AG10803 (cell line): Measurements from ENCODE around the gene PCK1.
A peak's percentile ranks its signal among the peaks of the same experiment; 100 is the strongest.

ENCODE experiments used
- DNase-seq: peaks from one replicate; pipeline ENCODE4 v3.0.0; 2010; ENCODE audit warnings: low read depth
- H3K4me3 ChIP-seq: 2 replicates; pipeline ENCODE4 v1.5.1; 2011; ENCODE audit warnings: mild to moderate bottlenecking, low read length, control low read depth
- TF ChIP-seq, protein P1 (sequence below): conservative IDR thresholded peaks from 2 replicates; pipeline ENCODE4 v1.5.1; 2011; ENCODE audit warnings: mild to moderate bottlenecking, low read length, control low read depth, inconsistent platforms

The PCK1 gene

DNA sequence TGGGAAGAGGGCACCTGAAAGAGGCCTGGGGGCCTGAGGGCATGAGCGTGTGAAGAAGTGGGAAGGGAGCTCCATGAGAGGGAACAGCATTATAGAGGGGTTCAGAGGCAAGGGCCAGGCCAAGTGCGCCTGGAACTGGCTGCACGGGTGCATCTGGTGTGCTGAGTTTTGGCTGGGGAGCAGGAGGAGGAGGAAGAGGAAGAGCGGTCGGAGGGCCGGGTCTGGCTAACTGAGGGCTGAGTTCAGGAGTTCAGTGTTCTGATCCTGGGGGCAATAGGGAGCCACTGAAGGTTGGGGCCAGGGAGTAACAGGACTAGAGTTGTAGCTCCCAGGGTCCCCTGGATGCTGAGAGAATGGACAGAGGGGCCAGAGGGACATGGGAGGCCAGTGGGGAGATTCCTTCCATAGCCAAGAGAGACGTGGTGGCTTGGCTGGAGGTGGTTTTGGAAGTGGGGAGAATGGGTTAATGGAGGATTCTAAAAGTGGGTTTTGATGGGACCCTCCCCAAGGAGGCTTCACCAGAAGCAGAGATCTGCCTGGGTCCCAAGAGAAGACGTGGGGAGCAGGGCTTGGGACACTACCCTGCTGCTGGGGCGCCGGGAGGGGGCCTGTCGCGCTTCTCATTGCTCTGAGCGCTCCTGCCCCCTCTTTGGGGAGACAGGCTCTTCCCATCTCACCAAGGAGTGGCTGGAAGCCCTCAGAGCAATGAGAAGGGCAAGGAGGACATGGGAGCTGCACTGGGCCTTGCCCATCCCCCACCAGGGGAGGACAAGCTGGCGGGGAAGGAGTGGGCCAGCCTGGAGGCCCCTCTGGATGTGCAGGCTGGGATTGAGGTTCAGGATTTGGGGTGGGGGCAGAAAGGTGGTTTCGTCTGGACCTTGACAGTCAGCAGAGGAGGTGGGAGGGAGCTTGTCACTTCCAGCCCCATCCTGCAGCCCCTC lies 30.6 kb downstream of the PCK1 start:
- TF ChIP-seq, protein P1, sequence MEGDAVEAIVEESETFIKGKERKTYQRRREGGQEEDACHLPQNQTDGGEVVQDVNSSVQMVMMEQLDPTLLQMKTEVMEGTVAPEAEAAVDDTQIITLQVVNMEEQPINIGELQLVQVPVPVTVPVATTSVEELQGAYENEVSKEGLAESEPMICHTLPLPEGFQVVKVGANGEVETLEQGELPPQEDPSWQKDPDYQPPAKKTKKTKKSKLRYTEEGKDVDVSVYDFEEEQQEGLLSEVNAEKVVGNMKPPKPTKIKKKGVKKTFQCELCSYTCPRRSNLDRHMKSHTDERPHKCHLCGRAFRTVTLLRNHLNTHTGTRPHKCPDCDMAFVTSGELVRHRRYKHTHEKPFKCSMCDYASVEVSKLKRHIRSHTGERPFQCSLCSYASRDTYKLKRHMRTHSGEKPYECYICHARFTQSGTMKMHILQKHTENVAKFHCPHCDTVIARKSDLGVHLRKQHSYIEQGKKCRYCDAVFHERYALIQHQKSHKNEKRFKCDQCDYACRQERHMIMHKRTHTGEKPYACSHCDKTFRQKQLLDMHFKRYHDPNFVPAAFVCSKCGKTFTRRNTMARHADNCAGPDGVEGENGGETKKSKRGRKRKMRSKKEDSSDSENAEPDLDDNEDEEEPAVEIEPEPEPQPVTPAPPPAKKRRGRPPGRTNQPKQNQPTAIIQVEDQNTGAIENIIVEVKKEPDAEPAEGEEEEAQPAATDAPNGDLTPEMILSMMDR = no peak
- H3K4me3 ChIP-seq = no peak overlapping the region
- DNase-seq = no peak

DNA sequence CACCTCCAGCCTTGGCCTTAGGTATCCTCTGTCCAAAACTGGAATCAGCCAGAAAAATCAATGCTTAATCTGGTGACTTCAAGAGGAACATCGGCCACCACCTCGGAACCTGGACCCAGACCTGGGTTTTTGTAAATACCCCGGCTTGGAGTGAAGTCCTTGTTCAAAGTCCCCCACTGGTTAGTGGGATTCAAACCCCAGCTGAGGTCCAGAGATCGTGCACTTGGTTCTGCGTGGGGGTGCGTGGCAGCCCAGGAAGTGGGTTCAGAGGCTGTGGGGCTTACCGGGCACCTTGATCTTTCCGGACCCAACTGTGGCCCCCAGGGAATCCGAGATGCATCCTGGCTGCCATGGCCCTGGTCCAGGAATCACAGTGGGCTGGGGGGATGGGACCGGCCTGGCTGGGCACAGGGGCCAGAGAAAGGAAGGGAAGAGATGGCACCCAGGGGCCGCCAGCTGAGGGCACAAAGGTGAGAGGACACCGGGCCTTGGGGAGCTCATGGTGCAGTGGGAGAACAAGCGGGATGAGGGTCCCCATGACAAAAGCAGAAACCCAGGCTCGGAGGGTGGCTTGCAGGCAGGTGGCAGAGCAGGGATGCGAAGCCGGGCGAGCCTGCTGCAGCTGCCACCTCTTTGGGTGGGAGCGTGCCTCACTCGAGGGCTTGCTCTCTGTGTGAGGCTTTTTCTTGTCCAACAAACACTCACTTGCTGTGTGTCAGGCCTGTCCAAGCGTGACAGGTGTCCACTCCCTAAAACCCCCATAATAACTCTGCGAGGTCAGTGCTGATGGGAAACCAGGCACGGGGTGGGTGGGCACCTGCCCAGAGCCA lies 31.6 kb downstream of the PCK1 start:
- TF ChIP-seq, protein P1 = no peak
- no peak for DNase-seq
- no peak overlapping the region for H3K4me3 ChIP-seq

DNA sequence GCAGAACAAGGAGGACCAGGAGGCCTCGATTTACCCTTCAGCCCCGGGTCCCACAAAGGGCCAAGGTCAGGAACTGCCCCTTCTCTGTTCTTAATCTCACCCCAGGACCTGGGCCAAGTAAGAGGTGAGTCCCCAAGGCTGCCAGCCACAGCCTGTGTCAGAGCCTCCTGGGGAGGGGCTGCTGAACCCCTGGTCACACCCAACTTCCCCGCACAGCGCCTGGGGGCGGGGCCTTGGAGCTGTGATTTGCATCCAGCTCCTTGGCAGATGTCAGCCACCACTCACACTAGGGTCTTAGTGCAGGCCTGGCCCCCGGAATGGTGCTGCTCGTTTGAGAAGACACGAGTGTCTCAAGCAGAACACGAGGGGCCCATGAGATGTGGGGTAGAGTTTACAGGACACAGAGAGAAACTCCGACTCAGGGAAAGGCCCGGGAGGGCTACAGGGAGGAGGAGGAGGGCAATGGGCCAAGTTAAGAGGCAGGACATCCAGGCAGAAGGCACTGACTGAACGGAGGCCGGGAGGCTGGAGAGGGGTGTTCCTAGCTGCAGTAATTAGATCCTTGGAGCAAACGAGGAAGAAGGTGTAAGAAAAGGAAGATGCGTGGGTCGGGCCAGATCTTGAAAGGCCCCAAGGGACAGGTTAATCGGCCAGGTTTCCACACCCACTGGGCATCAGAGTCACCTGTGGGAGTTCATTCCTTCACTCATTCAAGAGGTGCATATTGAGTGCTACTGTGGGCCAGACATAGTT lies 32.4 kb downstream of the PCK1 start:
- DNase-seq = no peak
- H3K4me3 ChIP-seq = no peak overlapping the region
- TF ChIP-seq, protein P1 = no peak

DNA sequence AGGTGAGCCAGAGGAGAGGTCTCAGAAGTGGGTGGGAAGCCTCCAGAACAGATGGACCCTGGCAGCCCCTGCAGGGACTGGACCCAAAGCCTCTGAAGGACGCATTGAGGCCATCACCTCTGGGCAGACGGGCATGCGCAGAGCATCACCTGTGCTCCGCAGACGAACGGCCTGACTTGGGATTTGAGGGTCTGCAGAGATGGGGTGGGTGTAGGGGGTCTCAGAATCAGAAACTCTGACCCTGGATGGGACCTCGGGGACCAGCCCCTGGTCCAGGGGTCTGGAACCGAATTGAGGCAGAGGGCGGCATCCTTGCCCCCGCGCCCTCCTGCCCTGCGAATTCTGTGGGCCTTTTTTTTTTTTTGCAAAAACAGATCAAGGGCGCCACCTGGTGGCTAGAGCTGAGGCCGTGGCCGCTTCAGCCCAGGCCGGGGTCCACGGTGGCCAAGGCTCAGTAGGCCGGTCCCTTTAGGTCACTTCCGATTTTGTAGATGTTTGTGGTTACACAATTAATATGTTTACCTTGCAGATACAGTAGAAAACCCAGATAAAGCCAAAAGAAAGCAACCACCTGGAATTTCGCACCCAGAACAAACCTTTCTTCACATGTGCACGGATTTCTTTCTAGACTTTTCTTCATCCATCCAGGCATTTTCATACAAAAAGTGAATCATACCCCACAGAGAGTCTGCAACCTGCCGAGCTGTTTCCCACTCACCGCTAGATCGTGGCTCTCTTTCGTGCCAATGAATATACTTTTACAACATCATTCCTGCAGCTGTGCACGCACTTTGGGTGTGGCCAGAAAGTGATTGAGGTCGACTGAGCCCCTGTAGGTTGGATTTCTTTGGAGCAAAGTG lies 33.4 kb downstream of the PCK1 start:
- peak; percentile 19 for DNase-seq
- no peak overlapping the region for H3K4me3 ChIP-seq
- TF ChIP-seq, protein P1 = peak; percentile 75

DNA sequence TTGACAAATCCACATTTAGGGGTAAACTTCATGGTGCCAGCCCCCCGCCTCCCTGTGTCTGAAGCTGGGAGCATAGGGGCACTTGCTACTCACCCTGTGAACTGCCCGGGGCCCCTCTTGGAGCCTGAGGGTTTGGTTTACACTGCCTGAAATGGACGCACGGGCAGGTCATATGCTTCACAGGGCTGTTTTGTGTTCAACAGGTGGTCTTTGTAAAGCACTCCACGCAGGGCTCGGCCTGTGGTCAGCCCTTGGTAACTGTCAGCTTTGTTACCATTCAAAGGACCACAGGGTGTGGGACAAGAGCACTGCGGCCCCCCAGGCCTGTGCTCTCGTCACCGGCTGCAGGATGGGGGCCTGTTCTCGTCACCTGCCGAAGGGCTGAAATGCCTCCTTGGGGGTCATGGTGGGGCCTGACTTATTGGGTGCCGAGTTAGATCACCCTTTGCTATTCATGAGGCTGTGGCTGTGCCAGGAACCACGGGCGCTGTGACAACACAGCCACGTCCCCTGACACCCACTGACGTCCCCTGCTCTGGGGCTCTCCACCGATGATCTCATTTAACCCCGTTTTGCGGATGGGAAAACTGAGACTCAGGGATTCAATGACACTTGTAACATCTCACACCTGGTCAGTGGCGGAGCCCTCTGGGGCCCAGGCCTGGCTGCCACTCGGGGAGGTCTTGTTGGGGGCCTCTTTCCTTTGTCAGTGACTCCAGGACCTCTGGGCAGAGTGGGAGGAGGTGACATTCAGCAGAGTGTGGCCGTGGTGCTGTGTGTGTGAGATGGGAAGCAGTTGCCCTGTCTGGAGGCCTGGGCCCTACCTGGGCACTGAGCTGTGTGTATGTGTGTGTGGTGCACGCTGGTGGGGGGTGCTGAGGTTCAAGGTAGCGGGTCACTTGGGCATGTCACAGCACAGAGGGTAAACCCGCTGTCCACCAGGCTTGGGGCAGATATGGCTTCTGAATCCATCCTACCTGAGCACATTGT lies 34.4 kb downstream of the PCK1 start:
- DNase-seq = no peak
- TF ChIP-seq, protein P1 = no peak
- H3K4me3 ChIP-seq = no peak overlapping the region
